ENCODE measurements around the gene JPH2. TPM values are rescaled to one million over a fixed set of nuclear protein-coding genes. Genes with fewer than 3 reads are reported as not detected.
A peak's percentile ranks its signal among the peaks of the same experiment; 100 is the strongest.

The JPH2 gene
- total and polyA plus RNA-seq, 2 experiments from 2014 or later = 0.16 to 1.1 TPM

DNA sequence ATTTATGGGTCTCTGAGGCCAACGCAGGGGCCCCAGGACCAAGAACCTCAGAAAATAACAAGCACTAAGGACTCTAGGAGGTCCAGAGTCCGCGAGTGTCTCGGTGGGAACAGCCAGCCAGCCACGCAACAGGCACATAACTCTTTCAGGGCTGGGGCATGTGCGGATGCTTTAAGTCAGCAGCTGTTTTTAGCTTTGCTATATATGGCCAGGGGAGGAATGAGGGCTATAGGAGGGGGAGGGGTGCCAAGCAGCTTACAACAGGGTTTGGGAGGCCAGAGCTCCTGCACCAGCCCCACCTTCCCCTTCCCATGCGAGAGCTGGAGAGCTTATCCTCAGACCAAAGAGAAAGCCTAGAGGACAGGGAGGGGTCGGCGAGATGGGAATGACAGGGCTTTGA, 6.2 kb downstream of the JPH2 start:
- peaks cover 13% of the 10 kb centered on the region; the same call in 1 of the 2 replicates for H3K4me1 ChIP-seq (ENCODE audit: insufficient read depth)
- Mint-ChIP-seq H3K9me3 (no peaks in the 10 kb centered on the region), H3K27ac (0 out of 2 replicates have a peak overlapping the region, but pooled peaks have one; percentile 46), H3K4me1 (peaks cover 14% of the 10 kb centered on the region), H3K4me3 (no peak overlapping the region), H3K27me3 (ENCODE audit: insufficient read depth, low read depth, poor library complexity) (peaks cover 5% of the 10 kb centered on the region), H3K36me3 (ENCODE audit: low read depth) (no peaks in the 10 kb centered on the region; the same call in 2 of the 3 replicates)
- no peak overlapping the region for H3K4me2 ChIP-seq
- H3K4me3 ChIP-seq = no peak overlapping the region
- DNase-seq (ENCODE audit: low spot score) (peak; percentile 45), ATAC-seq (peak; percentile 84)
- no peaks in the 10 kb centered on the region for H3K27me3 ChIP-seq (ENCODE audit: insufficient read depth)
- TF ChIP-seq NANOG (IDR thresholded peaks at IDR 0.05; ENCODE audit: borderline replicate concordance) (no peak), EZH2phosphoT487 (IDR thresholded peaks at IDR 0.05; ENCODE audit: unreplicated experiment) (no peak), STAT1 (IDR thresholded peaks at IDR 0.05; ENCODE audit: unreplicated experiment) (no peak)
- TF ChIP-seq, protein P1, sequence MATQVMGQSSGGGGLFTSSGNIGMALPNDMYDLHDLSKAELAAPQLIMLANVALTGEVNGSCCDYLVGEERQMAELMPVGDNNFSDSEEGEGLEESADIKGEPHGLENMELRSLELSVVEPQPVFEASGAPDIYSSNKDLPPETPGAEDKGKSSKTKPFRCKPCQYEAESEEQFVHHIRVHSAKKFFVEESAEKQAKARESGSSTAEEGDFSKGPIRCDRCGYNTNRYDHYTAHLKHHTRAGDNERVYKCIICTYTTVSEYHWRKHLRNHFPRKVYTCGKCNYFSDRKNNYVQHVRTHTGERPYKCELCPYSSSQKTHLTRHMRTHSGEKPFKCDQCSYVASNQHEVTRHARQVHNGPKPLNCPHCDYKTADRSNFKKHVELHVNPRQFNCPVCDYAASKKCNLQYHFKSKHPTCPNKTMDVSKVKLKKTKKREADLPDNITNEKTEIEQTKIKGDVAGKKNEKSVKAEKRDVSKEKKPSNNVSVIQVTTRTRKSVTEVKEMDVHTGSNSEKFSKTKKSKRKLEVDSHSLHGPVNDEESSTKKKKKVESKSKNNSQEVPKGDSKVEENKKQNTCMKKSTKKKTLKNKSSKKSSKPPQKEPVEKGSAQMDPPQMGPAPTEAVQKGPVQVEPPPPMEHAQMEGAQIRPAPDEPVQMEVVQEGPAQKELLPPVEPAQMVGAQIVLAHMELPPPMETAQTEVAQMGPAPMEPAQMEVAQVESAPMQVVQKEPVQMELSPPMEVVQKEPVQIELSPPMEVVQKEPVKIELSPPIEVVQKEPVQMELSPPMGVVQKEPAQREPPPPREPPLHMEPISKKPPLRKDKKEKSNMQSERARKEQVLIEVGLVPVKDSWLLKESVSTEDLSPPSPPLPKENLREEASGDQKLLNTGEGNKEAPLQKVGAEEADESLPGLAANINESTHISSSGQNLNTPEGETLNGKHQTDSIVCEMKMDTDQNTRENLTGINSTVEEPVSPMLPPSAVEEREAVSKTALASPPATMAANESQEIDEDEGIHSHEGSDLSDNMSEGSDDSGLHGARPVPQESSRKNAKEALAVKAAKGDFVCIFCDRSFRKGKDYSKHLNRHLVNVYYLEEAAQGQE (IDR thresholded peaks at IDR 0.05; ENCODE audit: unreplicated experiment) = no peak
- H3K36me3 ChIP-seq (ENCODE audit: insufficient read depth) = no peaks in the 10 kb centered on the region
- peak overlapping the region; percentile 56; the same call in 1 of the 2 replicates for H2AFZ ChIP-seq
- H3K79me2 ChIP-seq (replicated peaks; ENCODE audit: insufficient read depth) = no peaks in the 10 kb centered on the region
- no peak overlapping the region for H3K27ac ChIP-seq (ENCODE audit: low read depth)
- no peaks in the 10 kb centered on the region for H4K20me1 ChIP-seq (replicated peaks; ENCODE audit: insufficient read depth)
- H3F3A ChIP-seq (replicated peaks; ENCODE audit: low read depth) = no peaks in the 10 kb centered on the region
- no peaks in the 10 kb centered on the region for H3K9me2 ChIP-seq (ENCODE audit: insufficient read depth)

GRCh38 chr20:44176833-44177534, 10.0 kb downstream of the JPH2 start:
- Histone ChIP-seq H2AFZ (peak overlapping the region; percentile 32; the same call in 1 of the 2 replicates), H3K27ac (ENCODE audit: low read depth) (no peak overlapping the region), H3K4me2 (no peak overlapping the region), H3K79me2 (replicated peaks; ENCODE audit: insufficient read depth) (no peaks in the 10 kb centered on the region), H3K27me3 (ENCODE audit: insufficient read depth) (no peaks in the 10 kb centered on the region), H3K4me1 (ENCODE audit: insufficient read depth) (peaks cover 13% of the 10 kb centered on the region; the same call in 1 of the 2 replicates), H3K4me3 (no peak overlapping the region), H3K9me2 (ENCODE audit: insufficient read depth) (no peaks in the 10 kb centered on the region), H3F3A (replicated peaks; ENCODE audit: low read depth) (no peaks in the 10 kb centered on the region), H4K20me1 (replicated peaks; ENCODE audit: insufficient read depth) (no peaks in the 10 kb centered on the region), H3K36me3 (ENCODE audit: insufficient read depth) (no peaks in the 10 kb centered on the region)
- Mint-ChIP-seq H3K4me1 (peaks cover 14% of the 10 kb centered on the region), H3K9me3 (no peaks in the 10 kb centered on the region), H3K27ac (no peak overlapping the region), H3K27me3 (ENCODE audit: insufficient read depth, low read depth, poor library complexity) (peaks cover 2% of the 10 kb centered on the region), H3K4me3 (no peak overlapping the region), H3K36me3 (ENCODE audit: low read depth) (no peaks in the 10 kb centered on the region; the same call in 2 of the 3 replicates)
- DNase-seq (ENCODE audit: low spot score) (peak; percentile 46), ATAC-seq (peak; percentile 30)
- no peak for TF ChIP-seq EZH2 (IDR thresholded peaks at IDR 0.05; ENCODE audit: low read depth, unreplicated experiment)
- TF ChIP-seq ZNF462 (CRISPR knock-in tag; IDR thresholded peaks at IDR 0.05) = no peak
- no peak for TF ChIP-seq CREB1 (CRISPR knock-in tag; IDR thresholded peaks at IDR 0.05; ENCODE audit: low read depth)
- no peak for TF ChIP-seq CTCF (conservative IDR thresholded peaks at IDR 0.05; ENCODE audit: low read depth in 2 of 2)
- no peak for TF ChIP-seq ZNF331 (CRISPR knock-in tag; IDR thresholded peaks at IDR 0.05; ENCODE audit: low read depth)

Data from GM23338 (cell line).